Kidney epithelial cell (primary cell): Measurements from ENCODE around the gene CUTA. TPM values are rescaled to one million over a fixed set of nuclear protein-coding genes. Genes with fewer than 3 reads are reported as not detected.

Experiments
- DNase-seq: peaks from one replicate; pipeline ENCODE4 v3.0.0-alpha.2; 2010; ENCODE audit warnings: low read depth
- H3K27me3 ChIP-seq: 2 replicates; pipeline ENCODE4 v1.6.0; 2011; ENCODE audit warnings: low read length; ENCODE audit not compliant: control insufficient read depth, insufficient read depth
- H3K36me3 ChIP-seq: 2 replicates; pipeline ENCODE4 v1.5.1; 2011; ENCODE audit warnings: low read length; ENCODE audit not compliant: control insufficient read depth, insufficient read depth
- H3K4me3 ChIP-seq: 2 replicates; pipeline ENCODE4 v1.5.1; 2011; ENCODE audit warnings: low read depth, mild to moderate bottlenecking, control low read depth, low read length
- total RNA-seq: library from RNA; depleted of rRNA; stranded (reverse); fragments of >200 nt; gene quantifications from 2 replicates; pipeline ENCODE4 v1.2.3, GENCODE V29; 2015
- TF ChIP-seq, protein P1 (sequence below): IDR thresholded peaks from 2 replicates; pipeline ENCODE4 v1.5.1; 2011; ENCODE audit warnings: mild to moderate bottlenecking, moderate library complexity, low read length, control low read depth, inconsistent platforms; ENCODE audit not compliant: insufficient read depth, poor library complexity, severe bottlenecking

The CUTA gene
- total RNA-seq, 1 donor from 2014 or later = 226 TPM

DNA sequence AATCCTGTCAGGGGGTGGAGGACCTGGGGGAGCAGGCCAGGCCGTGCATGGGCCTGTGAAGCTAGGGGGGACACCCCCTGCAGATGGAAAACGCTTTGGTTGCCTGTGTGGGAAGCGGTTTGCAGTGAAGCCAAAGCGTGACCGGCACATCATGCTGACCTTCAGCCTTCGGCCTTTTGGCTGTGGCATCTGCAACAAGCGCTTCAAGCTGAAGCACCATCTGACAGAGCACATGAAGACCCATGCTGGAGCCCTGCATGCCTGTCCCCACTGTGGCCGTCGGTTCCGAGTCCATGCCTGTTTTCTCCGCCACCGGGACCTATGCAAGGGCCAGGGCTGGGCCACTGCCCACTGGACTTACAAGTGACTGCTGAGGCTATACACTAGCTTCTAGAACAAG lies 38.2 kb upstream of the CUTA start:
- Histone ChIP-seq H3K36me3 (peaks cover 2% of the 10 kb centered on the region), H3K27me3 (no peaks in the 10 kb centered on the region), H3K4me3 (no peak overlapping the region)
- TF ChIP-seq, protein P1, sequence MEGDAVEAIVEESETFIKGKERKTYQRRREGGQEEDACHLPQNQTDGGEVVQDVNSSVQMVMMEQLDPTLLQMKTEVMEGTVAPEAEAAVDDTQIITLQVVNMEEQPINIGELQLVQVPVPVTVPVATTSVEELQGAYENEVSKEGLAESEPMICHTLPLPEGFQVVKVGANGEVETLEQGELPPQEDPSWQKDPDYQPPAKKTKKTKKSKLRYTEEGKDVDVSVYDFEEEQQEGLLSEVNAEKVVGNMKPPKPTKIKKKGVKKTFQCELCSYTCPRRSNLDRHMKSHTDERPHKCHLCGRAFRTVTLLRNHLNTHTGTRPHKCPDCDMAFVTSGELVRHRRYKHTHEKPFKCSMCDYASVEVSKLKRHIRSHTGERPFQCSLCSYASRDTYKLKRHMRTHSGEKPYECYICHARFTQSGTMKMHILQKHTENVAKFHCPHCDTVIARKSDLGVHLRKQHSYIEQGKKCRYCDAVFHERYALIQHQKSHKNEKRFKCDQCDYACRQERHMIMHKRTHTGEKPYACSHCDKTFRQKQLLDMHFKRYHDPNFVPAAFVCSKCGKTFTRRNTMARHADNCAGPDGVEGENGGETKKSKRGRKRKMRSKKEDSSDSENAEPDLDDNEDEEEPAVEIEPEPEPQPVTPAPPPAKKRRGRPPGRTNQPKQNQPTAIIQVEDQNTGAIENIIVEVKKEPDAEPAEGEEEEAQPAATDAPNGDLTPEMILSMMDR = no peak
- no peak for DNase-seq

DNA sequence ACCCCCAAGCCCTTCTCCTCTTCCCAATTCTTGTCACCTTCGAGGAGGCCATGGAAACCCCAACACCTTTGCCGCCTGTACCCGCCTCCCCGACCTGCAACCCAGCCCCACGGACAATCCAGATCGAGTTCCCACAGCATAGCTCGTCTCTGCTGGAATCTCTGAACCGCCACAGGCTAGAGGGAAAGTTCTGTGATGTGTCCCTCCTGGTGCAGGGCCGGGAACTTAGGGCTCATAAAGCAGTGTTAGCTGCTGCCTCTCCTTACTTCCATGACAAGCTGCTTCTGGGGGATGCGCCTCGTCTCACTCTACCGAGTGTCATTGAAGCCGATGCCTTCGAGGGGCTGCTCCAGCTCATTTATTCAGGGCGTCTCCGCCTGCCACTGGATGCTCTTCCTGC lies 37.1 kb upstream of the CUTA start:
- H3K27me3 ChIP-seq = no peaks in the 10 kb centered on the region
- peak overlapping the region; percentile 75 for H3K4me3 ChIP-seq
- peaks cover 2% of the 10 kb centered on the region for H3K36me3 ChIP-seq
- TF ChIP-seq, protein P1 = no peak
- no peak for DNase-seq

DNA sequence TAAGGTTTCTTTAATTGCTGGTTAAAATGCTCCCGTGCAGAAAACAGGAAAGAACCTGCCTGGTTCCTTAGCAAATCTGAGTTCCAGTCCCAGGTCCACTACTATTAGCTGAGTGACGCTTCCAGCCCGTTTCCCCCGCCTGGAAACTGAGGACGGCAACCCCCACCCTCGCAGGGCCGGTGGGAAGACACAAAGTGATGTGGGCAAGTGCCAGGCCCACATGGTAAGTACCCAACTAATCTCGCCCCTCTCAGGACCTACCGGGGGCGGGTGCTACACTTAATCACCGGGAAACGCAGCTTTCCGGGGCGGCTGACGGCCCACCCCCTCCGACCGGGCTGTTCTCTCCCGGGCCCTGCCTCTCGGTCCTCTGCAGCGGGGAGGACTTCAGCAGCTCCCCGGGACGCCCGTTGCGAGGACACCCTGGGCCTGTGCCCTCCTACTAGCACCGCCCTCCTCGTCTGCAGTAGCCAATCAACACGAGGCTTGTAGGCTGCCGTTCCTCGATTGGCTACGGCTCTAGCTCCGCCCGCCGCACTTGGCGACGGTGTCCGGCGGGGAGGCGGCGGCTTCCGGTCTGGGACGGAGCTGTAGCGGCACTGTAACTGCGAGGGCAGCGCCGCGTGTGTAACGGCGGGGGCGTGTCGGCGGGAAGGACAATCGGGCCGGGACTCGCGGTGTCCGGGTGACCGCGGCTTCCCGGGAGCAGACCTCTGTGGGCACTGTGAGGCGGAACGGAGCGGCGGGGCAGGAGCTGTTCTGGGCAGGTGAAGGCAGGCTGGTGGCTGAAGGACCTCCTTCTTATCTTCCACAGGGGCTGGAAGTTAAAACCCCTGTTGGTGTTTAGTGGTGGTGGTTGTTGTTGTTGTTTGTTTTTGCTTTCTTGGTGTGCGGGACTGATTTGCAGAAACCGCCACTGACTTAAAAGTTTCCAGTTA lies 36.4 kb upstream of the CUTA start, which contains the start of gene ZBTB9:
ZBTB9 (plus strand) TSS at position 568 of the 938 bp plus-strand sequence. CDS start 525 bp downstream, outside the sequence.
- peak; percentile 75 for DNase-seq
- Histone ChIP-seq H3K36me3 (peaks cover 2% of the 10 kb centered on the region), H3K4me3 (peak within 1 kb of the TSS; percentile 75), H3K27me3 (no peaks in the 10 kb centered on the region)
- TF ChIP-seq, protein P1 = no peak

DNA sequence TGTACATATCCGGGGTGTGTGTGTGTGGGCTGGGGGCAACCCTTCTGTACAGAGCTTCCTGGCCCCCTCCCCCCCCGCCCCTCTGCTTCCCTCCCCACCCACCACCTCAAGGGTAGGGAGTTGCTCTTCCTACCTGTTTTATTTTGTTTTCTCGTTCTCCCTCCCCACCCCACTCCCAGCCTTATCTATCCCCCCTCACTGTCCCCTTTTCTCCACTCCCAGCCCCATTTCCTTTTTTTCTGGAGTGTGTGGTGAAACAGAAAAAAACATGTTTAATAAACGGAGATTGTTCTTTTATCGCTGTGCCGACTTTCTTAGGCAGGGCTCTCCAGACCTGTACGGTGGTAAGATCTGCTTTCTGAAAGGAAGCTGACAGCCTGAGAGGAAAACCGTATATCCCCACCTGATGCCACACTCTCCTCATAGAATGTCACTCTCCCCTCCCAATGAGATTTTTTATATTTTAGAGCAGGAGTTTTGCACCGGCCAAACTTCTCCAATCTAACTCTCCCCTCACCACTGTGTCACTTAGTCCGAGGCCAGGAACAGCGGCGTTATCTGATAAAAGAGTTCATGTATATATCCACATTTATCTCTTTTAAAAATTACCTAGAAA lies 35.6 kb upstream of the CUTA start:
- H3K36me3 ChIP-seq = peaks cover 2% of the 10 kb centered on the region
- H3K4me3 ChIP-seq = peak overlapping the region; percentile 75
- TF ChIP-seq, protein P1 = no peak
- no peaks in the 10 kb centered on the region for H3K27me3 ChIP-seq
- DNase-seq = no peak

DNA sequence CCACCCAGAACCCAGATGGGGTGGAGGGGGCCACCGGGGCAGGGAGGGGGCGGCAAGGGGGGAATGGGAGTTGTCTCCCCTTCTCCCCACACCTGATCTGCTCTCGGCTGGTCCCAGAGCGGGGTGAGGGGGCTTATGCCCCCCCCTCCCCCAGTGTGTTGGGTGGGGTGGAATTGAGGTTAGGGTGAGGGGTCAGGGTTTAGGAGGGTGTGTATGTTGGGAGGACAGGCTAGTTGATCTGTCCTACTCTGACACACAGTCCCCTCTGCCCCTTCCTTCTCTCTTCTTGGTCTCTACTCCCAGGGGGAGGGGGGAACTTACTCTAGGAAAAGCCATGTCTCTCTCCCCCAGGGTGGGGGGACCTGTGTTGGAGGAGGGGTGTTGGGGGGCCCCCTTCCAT lies 34.6 kb upstream of the CUTA start:
- H3K36me3 ChIP-seq = peaks cover 4% of the 10 kb centered on the region
- no peak for DNase-seq
- TF ChIP-seq, protein P1 = no peak
- no peaks in the 10 kb centered on the region for H3K27me3 ChIP-seq
- no peak overlapping the region for H3K4me3 ChIP-seq

DNA sequence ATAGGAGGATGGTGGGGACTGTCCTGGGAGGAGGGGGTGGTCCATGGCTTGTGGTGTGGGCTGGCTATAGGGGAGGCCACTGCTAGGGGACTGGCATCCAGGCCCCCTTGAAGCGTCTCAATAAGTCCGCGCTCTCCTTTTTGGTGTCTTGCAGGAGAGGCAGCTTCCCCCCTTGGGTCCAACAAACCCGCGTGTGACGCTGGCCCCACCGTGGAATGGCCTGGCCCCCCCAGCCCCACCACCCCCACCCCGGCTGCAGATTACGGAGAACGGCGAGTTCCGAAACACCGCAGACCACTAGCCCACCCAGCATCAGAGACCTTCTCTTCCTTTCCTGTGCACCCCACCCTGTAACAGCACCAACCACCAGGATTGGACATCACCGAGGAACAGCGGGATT lies 33.7 kb upstream of the CUTA start:
- Histone ChIP-seq H3K27me3 (no peaks in the 10 kb centered on the region), H3K36me3 (peaks cover 4% of the 10 kb centered on the region), H3K4me3 (no peak overlapping the region)
- no peak for DNase-seq
- TF ChIP-seq, protein P1 = no peak
